ENCODE measurements around the gene NUP210L. TPM values are rescaled to one million over a fixed set of nuclear protein-coding genes. Genes with fewer than 3 reads are reported as not detected.
"Not testable (repeated sequence)": the region's sequence is repeated elsewhere in the genome, so short reads cannot be mapped to it uniquely, and the experiment has no call there.

Gene NUP210L
- total RNA-seq, 1 donor from 2014 or later, result 0.15 TPM

DNA sequence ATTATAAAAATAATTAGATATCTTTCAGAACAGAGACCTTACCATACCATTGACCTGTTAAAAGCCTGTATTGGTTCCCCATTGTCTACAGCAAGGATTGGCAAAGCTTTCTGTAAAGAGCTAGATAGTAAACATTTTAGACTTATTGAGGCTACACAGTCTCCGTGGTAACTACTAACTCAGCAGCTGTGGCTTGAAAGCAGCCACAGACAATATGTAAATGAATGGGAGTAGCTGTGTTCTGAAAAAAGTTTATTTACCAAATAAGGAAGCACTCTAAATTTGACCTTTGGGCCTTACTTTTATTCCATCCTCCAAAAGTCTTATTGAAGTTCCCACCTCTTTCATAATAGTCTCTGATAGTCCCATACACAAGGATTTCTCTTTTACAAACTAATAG is 39.7 kb downstream of the NUP210L start:
- H3K27ac Mint-ChIP-seq (ENCODE audit: unreplicated experiment), result no peak overlapping the region
- no peaks in the 10 kb centered on the region for H3K4me1 Mint-ChIP-seq (ENCODE audit: unreplicated experiment)
- TF ChIP-seq, protein P1, sequence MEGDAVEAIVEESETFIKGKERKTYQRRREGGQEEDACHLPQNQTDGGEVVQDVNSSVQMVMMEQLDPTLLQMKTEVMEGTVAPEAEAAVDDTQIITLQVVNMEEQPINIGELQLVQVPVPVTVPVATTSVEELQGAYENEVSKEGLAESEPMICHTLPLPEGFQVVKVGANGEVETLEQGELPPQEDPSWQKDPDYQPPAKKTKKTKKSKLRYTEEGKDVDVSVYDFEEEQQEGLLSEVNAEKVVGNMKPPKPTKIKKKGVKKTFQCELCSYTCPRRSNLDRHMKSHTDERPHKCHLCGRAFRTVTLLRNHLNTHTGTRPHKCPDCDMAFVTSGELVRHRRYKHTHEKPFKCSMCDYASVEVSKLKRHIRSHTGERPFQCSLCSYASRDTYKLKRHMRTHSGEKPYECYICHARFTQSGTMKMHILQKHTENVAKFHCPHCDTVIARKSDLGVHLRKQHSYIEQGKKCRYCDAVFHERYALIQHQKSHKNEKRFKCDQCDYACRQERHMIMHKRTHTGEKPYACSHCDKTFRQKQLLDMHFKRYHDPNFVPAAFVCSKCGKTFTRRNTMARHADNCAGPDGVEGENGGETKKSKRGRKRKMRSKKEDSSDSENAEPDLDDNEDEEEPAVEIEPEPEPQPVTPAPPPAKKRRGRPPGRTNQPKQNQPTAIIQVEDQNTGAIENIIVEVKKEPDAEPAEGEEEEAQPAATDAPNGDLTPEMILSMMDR (IDR thresholded peaks at IDR 0.05; ENCODE audit: unreplicated experiment), result no peak
- H3K27me3 Mint-ChIP-seq (ENCODE audit: unreplicated experiment), result no peaks in the 10 kb centered on the region
- no peak overlapping the region for H3K4me3 Mint-ChIP-seq (ENCODE audit: unreplicated experiment)
- H3K36me3 Mint-ChIP-seq (ENCODE audit: low read depth, unreplicated experiment), result no peaks in the 10 kb centered on the region
- DNase-seq (ENCODE audit: low spot score), result no peak
- no peaks in the 10 kb centered on the region for H3K9me3 Mint-ChIP-seq (ENCODE audit: unreplicated experiment)

DNA sequence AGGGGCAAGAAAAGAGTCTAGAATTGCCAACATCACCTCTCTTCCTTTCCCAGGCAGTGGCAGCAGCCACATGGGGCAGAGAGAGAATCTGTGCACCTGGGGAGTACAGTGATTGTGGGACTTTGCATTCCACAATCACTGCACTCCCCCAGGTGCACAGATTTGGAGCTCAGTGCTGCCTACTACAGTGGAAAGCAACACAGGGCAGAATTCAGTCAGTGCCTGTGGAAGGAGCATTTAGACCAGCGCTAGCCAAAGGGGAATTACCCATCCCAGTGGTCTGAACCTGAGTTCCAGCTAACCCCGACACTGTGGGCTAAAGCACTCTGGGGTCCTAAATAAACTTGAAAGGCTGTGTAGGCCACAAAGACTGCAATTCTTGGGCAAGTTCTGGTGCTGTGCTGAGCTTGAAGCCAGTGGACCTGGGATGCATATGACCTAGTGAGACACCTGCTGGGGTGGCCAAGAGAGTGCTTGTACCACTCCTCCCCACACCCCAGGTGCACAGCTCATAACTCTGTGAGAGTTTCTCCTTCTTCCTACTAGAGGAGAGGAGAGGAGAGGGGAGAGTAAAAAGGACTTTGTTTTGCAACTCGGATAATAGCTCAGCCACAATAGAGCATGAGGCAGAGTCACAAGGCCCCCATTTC is 50.3 kb downstream of the NUP210L start:
- no peak overlapping the region for H3K27ac Mint-ChIP-seq (ENCODE audit: unreplicated experiment)
- H3K4me3 Mint-ChIP-seq (ENCODE audit: unreplicated experiment), result no peak overlapping the region
- H3K27me3 Mint-ChIP-seq (ENCODE audit: unreplicated experiment), result peaks cover 5% of the 10 kb centered on the region
- no peaks in the 10 kb centered on the region for H3K36me3 Mint-ChIP-seq (ENCODE audit: low read depth, unreplicated experiment)
- peaks cover 2% of the 10 kb centered on the region for H3K4me1 Mint-ChIP-seq (ENCODE audit: unreplicated experiment)
- no peaks in the 10 kb centered on the region for H3K9me3 Mint-ChIP-seq (ENCODE audit: unreplicated experiment)
- TF ChIP-seq, protein P1 (IDR thresholded peaks at IDR 0.05; ENCODE audit: unreplicated experiment), result no peak
- no peak for DNase-seq (ENCODE audit: low spot score)

DNA sequence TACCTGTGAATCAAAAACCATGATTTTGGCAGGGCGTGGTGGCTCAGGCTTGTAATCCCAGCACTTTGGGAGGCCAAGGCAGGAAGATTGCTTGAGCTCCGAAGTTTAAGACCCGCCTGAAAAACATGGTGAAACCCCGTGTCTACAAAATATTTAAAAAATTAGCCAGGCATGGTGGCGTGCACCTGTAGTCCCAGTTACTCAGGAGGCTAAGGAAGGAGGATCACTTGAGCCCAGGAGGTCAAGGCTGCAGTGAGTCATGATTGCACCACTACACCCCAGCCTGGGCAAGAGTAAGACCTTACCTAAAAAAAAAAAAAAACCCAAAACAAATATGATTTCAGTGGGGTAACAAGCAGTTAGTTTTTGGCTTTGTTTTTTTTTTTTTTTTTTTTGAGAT is 54.7 kb downstream of the NUP210L start:
- H3K27ac Mint-ChIP-seq (ENCODE audit: unreplicated experiment); H3K27me3 Mint-ChIP-seq (ENCODE audit: unreplicated experiment); H3K4me3 Mint-ChIP-seq (ENCODE audit: unreplicated experiment); H3K4me1 Mint-ChIP-seq (ENCODE audit: unreplicated experiment); H3K9me3 Mint-ChIP-seq (ENCODE audit: unreplicated experiment); H3K36me3 Mint-ChIP-seq (ENCODE audit: low read depth, unreplicated experiment); DNase-seq (ENCODE audit: low spot score): not testable (repeated sequence)

DNA sequence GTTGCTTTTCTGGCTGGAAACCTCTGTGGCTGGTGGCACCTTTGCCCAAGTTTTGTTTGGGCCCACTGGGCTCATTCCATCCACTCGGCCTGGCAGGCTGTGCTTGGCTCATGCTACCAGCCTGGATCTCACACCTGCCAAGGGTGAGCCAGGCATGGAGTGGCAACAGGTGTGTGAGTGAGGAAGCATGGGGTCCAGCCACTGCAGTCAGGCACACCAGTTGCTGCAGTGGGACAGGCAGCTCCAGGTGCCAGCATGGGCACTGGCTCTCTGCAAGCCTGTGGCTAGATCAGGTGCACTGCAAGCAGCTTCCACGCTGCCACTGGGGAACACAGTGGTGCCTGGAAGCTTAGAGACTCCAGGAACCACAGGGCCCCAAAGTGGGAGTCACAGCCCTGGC is 57.0 kb downstream of the NUP210L start:
- H3K27me3 Mint-ChIP-seq (ENCODE audit: unreplicated experiment), result no peaks in the 10 kb centered on the region
- no peaks in the 10 kb centered on the region for H3K36me3 Mint-ChIP-seq (ENCODE audit: low read depth, unreplicated experiment)
- H3K4me3 Mint-ChIP-seq (ENCODE audit: unreplicated experiment), result no peak overlapping the region
- no peaks in the 10 kb centered on the region for H3K9me3 Mint-ChIP-seq (ENCODE audit: unreplicated experiment)
- H3K4me1 Mint-ChIP-seq (ENCODE audit: unreplicated experiment), result no peaks in the 10 kb centered on the region
- no peak overlapping the region for H3K27ac Mint-ChIP-seq (ENCODE audit: unreplicated experiment)
- no peak for DNase-seq (ENCODE audit: low spot score)
- TF ChIP-seq, protein P1 (IDR thresholded peaks at IDR 0.05; ENCODE audit: unreplicated experiment), result no peak

DNA sequence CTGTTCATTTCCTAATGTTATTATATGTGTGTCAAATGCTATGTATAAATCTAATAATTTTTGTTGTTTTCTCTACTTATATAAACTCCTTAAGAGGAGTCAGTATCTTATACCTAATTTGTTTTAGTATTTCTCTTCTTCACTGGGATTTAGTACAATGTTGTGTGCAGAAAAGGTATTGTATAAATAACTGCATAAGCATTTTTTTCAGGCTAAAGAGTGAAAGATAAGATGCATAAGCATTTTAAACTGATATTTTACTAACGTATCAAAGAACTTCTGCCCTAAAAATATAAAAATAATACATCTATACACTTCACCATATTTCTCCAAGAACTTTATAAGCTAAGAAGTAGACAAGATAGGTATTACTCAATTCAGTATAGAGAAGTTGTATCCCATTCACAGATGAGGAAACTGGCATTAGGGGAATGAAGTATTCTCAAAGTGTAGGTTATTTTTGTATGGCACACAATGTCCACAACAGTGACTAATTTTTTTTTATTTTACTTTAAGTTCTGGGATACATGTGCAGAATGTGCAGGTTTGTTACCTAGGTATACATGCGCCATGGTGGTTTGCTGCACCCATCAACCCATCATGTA is 59.3 kb downstream of the NUP210L start:
- DNase-seq (ENCODE audit: low spot score), result no peak
- Mint-ChIP-seq H3K9me3 (ENCODE audit: unreplicated experiment) (no peaks in the 10 kb centered on the region), H3K27me3 (ENCODE audit: unreplicated experiment) (peaks cover 2% of the 10 kb centered on the region), H3K27ac (ENCODE audit: unreplicated experiment) (no peak overlapping the region), H3K4me1 (ENCODE audit: unreplicated experiment) (no peaks in the 10 kb centered on the region), H3K4me3 (ENCODE audit: unreplicated experiment) (no peak overlapping the region), H3K36me3 (ENCODE audit: low read depth, unreplicated experiment) (no peaks in the 10 kb centered on the region)
- TF ChIP-seq, protein P1 (IDR thresholded peaks at IDR 0.05; ENCODE audit: unreplicated experiment), result no peak
